Breast epithelium (tissue), 3 donors: ENCODE results near the gene INTS1.

Experiments used
- CTCF ChIP-seq, 3 donors: fragments of 450-650 bp; IDR thresholded peaks; one replicate each; pipeline ENCODE4 v1.5.1; 2016 to 2017; ENCODE audit warnings: antibody characterized with exemption in 3 of 3, mild to moderate bottlenecking in 3 of 3, moderate library complexity in 3 of 3
- POLR2A ChIP-seq: fragments of 450-650 bp; IDR thresholded peaks from one replicate; pipeline ENCODE4 v1.6.1; 2016; ENCODE audit warnings: antibody characterized with exemption, mild to moderate bottlenecking, moderate library complexity

GRCh38 chr7:1455241-1455939 is 48.8 kb downstream of the INTS1 start:
- TF ChIP-seq POLR2A (no peak), CTCF (IDR thresholded peaks at IDR 0.05) (no peak)
